Naive B cell (primary cell): ENCODE measurements around the gene DYNLRB2. TPM values are rescaled to one million over a fixed set of nuclear protein-coding genes. Genes with fewer than 3 reads are reported as not detected.

Experiments
- ATAC-seq, 2 donors: fragments of 150-1000 bp; cut with Tn5 transposase; 2 replicates each; pipeline ENCODE4 v1.10.0; 2021; ENCODE audit warnings: low read depth in 2 of 2, mild to moderate bottlenecking in 2 of 2, moderate library complexity in 2 of 2
- DNase-seq: peaks from one replicate; pipeline ENCODE4 v3.0.0; 2022
- H3K27ac Mint-ChIP-seq, 6 donors: one replicate each; pipeline ENCODE4 v1.8.0; 2020 to 2022; ENCODE audit warnings: mild to moderate bottlenecking in 6 of 6, mixed read lengths in 6 of 6, moderate library complexity in 5 of 6, inconsistent platforms in 2 of 6
- H3K27me3 Mint-ChIP-seq, 3 donors: one replicate each; pipeline ENCODE4 v1.8.0; 2021 to 2022; ENCODE audit warnings: mixed read lengths in 3 of 3, mild to moderate bottlenecking in 1 of 3
- H3K36me3 Mint-ChIP-seq, 2 donors: one replicate each; pipeline ENCODE4 v1.8.0; 2020 to 2022; ENCODE audit warnings: mixed read lengths in 2 of 2, inconsistent platforms in 1 of 2, mild to moderate bottlenecking in 1 of 2
- H3K4me1 Mint-ChIP-seq, 3 donors: one replicate each; pipeline ENCODE4 v1.8.0; 2020 to 2022; ENCODE audit warnings: mixed read lengths in 3 of 3, inconsistent platforms in 1 of 3, mild to moderate bottlenecking in 1 of 3, moderate library complexity in 1 of 3
- H3K4me3 Mint-ChIP-seq, 8 donors: one replicate each; pipeline ENCODE4 v1.8.0; 2020 to 2022; ENCODE audit warnings: mild to moderate bottlenecking in 8 of 8, mixed read lengths in 8 of 8, moderate library complexity in 8 of 8, inconsistent platforms in 2 of 8
- H3K9me3 Mint-ChIP-seq, 7 donors: one replicate each; pipeline ENCODE4 v1.8.0; 2020 to 2022; ENCODE audit warnings: mixed read lengths in 7 of 7, mild to moderate bottlenecking in 5 of 7, inconsistent platforms in 2 of 7, moderate library complexity in 1 of 7
- polyA plus RNA-seq, 6 donors: library from polyadenylated mRNA; unstranded; fragments of 300-500 nt; fragmentation: Illumina TruSeq; gene quantifications; one replicate each; pipeline ENCODE4 v1.2.3, GENCODE V29; 2021; ENCODE audit warnings: low read depth in 6 of 6

Gene DYNLRB2
- polyA plus RNA-seq, 6 donors from 2014 or later, result not detected

DNA sequence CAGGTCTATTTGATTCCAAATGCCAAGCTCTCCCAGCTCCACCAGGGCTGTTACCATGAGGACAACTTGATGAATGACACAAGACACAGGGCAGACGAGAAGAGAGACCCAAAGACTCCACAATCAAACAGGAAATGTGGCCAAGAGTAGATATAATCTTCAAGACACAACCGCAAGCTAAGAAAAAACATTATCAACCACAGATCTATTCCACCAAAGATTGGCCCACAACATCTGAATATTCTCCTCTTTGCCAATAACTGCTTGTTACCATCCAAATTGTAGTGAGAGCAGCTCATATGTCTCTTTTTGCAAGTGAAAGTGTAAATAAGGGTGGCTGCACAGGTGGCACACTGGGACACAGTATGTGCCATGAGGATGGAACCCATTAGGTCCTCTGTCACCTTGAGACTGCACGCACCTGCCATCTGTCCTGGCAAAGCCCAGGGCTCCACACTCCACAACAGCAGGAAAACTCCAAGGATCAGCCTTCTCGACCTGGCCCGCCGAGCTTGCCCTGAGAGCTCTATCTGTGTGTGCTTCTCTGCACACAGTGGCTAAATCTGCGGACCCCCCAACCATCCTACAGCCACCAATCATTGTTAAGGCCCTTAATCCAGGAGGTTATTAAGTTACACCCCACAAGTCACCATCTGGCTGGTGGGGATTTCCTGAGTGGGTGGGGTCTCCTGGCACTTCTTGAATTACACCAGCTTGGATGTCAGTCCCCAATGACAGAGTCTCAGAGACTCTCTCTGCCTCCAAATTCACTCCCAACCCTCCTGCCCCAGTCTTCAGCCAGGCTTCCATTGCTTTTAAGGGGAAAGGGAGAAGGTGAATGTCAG lies 50.5 kb downstream of the DYNLRB2 start:
- H3K27me3 Mint-ChIP-seq, result peaks cover 4 to 13% (median 12%) of the 10 kb centered on the region in 3 donors
- no peak overlapping the region for H3K4me3 Mint-ChIP-seq

DNA sequence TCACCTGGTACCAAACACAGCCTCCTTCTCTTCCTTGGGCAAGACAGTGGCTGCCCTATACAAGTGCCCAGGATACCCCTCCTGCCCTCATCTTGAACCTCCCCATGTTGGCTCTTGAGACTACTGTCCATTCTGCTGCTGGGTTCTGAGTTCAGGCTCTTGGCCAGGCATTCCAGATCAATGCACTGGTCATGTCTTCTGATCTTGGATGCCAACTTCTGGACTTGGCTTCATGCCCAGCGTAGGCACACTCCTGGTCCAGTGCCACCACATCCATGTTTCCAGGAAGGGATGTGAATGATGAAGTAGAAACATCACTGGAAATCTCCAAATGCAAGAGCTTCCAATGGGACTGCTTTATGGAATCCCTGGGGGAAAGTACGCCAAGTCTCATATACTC lies 51.5 kb downstream of the DYNLRB2 start:
- no peak overlapping the region for H3K27ac Mint-ChIP-seq

More for the DNA sequence above, 50.5 kb downstream of the DYNLRB2 start:
- ATAC-seq (no peak), DNase-seq (no peak)
- Mint-ChIP-seq H3K9me3 (peaks cover 4 to 16% (median 7%) of the 10 kb centered on the region in 7 donors), H3K4me1 (peaks cover 0 to 13% (median 10%) of the 10 kb centered on the region in 3 donors), H3K27ac (peak overlapping the region in 1 of 6 donors; percentile 22), H3K36me3 (peaks cover 5 to 7% of the 10 kb centered on the region in 2 donors)

DNA sequence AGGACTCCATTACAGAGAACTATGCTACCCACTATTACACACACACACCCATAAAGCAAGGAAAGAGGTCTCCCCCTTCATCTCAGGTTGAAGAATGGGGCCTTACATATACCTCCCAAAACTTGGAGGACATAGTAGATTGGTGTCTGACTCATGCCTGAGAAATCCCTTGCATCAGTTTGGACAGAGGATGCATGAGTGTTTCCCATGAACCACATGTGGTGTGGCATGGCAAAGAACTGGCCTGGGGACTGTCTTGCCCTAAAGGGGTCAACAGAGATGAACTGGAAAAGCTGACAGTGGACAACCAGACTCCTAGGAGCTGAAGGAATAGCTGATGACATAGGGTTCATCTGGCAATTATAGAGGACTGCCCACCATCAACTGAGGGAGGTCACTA lies 54.0 kb downstream of the DYNLRB2 start:
- Mint-ChIP-seq H3K36me3 (peaks cover 5 to 14% of the 10 kb centered on the region in 2 donors), H3K27me3 (peaks cover 12 to 21% (median 19%) of the 10 kb centered on the region in 3 donors), H3K4me1 (peaks cover 0 to 13% (median 10%) of the 10 kb centered on the region in 3 donors), H3K27ac (no peak overlapping the region), H3K9me3 (peaks cover 6 to 18% (median 11%) of the 10 kb centered on the region in 7 donors), H3K4me3 (no peak overlapping the region)
- no peak for ATAC-seq
- DNase-seq, result no peak

More for the DNA sequence above, 51.5 kb downstream of the DYNLRB2 start:
- Mint-ChIP-seq H3K9me3 (peaks cover 6 to 18% (median 11%) of the 10 kb centered on the region in 7 donors), H3K4me3 (no peak overlapping the region), H3K36me3 (peaks cover 5 to 14% of the 10 kb centered on the region in 2 donors), H3K4me1 (peaks cover 0 to 13% (median 10%) of the 10 kb centered on the region in 3 donors), H3K27me3 (peaks cover 12 to 21% (median 19%) of the 10 kb centered on the region in 3 donors)
- no peak for DNase-seq
- ATAC-seq, result no peak

DNA sequence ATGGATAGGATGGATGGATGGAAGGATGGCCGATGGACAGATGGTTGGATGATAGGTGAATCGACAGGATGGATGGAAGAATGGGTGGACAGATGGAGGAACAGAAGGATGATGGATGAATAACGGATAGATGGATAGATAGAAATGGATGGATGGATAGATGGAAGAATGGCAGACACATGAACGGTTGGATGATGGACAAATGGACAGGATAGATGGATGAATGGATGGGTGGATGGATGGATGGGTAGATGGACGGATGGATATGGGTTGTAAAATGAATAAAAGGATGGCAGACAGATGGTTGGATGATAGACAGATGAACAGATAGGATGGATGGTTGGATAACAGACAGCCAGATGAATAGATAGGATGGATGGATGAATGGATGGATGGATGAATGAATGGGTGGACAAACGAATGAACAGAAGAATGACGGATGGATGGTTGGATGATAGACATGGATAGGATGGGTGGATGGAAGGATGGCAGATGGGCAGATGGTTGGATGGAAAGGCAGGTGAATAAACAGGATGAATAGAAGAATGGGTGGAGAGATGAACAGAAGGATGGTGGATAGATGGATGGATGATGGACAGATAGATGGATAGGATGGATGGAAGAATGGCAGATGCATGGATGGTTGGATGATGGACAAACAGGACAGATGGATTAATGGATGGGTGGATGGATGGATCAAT lies 55.9 kb downstream of the DYNLRB2 start:
- peaks cover 5 to 14% of the 10 kb centered on the region in 2 donors for H3K36me3 Mint-ChIP-seq
- H3K4me3 Mint-ChIP-seq, result no peak overlapping the region
- H3K9me3 Mint-ChIP-seq, result peaks cover 3 to 18% (median 11%) of the 10 kb centered on the region in 7 donors
- no peak for ATAC-seq
- H3K4me1 Mint-ChIP-seq, result peaks cover 0 to 4% (median 1%) of the 10 kb centered on the region in 3 donors
- H3K27me3 Mint-ChIP-seq, result peaks cover 12 to 21% (median 19%) of the 10 kb centered on the region in 3 donors
- no peak overlapping the region for H3K27ac Mint-ChIP-seq
- DNase-seq, result no peak

DNA sequence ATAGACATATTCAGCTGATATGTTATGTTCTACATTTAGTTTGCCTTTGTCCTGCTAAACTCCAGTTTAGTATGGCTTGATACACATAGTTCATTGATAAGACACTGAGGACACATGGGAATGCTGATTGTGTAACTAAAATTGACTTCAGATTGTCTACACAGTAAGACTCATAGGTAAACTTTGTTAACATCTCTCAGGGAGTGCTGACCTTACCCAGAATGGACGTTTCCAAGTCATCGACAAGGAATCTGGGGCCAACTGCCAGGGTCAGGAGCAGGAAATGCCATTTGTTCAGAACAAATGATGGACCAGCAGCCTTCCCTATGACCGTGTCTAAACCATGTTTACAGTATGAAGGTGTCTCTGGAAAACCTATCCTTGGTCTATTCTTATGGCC lies 58.7 kb downstream of the DYNLRB2 start:
- Mint-ChIP-seq H3K27me3 (peaks cover 12 to 16% (median 13%) of the 10 kb centered on the region in 3 donors), H3K9me3 (peaks cover 0 to 13% (median 9%) of the 10 kb centered on the region in 7 donors), H3K4me1 (no peaks in the 10 kb centered on the region), H3K36me3 (peaks cover 5 to 14% of the 10 kb centered on the region in 2 donors), H3K4me3 (no peak overlapping the region), H3K27ac (no peak overlapping the region)
- no peak for DNase-seq
- ATAC-seq, result no peak
